Activated T-helper 17 cell treated with anti-CD3 and anti-CD28 coated beads, Interleukin-2, amount 50 U/mL, for 72 hours (primary cell): ENCODE results near the gene RIMBP2. TPM values are rescaled to one million over a fixed set of nuclear protein-coding genes. Genes with fewer than 3 reads are reported as not detected.

Experiments used
- ATAC-seq: fragments of 150-1000 bp; cut with Tn5 transposase; replicated peaks from 2 replicates; pipeline ENCODE4 v1.10.0; 2021; ENCODE audit warnings: mild to moderate bottlenecking, moderate library complexity
- H3K27ac Mint-ChIP-seq: one replicate; pipeline ENCODE4 v1.8.0; 2022; ENCODE audit warnings: mixed read lengths
- H3K27me3 Mint-ChIP-seq: one replicate; pipeline ENCODE4 v1.8.0; 2022; ENCODE audit warnings: mixed read lengths
- H3K36me3 Mint-ChIP-seq: one replicate; pipeline ENCODE4 v1.8.0; 2022; ENCODE audit warnings: low read depth, mild to moderate bottlenecking, mixed read lengths
- H3K4me1 Mint-ChIP-seq: one replicate; pipeline ENCODE4 v1.8.0; 2022; ENCODE audit warnings: mixed read lengths
- H3K4me3 Mint-ChIP-seq: one replicate; pipeline ENCODE4 v1.8.0; 2022; ENCODE audit warnings: mild to moderate bottlenecking, mixed read lengths
- H3K9me3 Mint-ChIP-seq: one replicate; pipeline ENCODE4 v1.8.0; 2022; ENCODE audit warnings: mixed read lengths
- total RNA-seq, 2 donors: library from RNA; stranded (reverse); gene quantifications; one replicate each; pipeline ENCODE4 v1.2.3, GENCODE V29; 2022

Gene RIMBP2
- total RNA-seq, 2 donors from 2014 or later, result 0.29 TPM; not detected in 1

GRCh38 chr12:130639476-130640424 lies 76.3 kb downstream of the RIMBP2 start:
- H3K27ac Mint-ChIP-seq, result no peak overlapping the region
- H3K4me3 Mint-ChIP-seq, result no peak overlapping the region
- no peak for ATAC-seq
- no peaks in the 10 kb centered on the region for H3K36me3 Mint-ChIP-seq
- H3K9me3 Mint-ChIP-seq, result no peaks in the 10 kb centered on the region
- peaks cover 17% of the 10 kb centered on the region for H3K27me3 Mint-ChIP-seq
- no peaks in the 10 kb centered on the region for H3K4me1 Mint-ChIP-seq

DNA sequence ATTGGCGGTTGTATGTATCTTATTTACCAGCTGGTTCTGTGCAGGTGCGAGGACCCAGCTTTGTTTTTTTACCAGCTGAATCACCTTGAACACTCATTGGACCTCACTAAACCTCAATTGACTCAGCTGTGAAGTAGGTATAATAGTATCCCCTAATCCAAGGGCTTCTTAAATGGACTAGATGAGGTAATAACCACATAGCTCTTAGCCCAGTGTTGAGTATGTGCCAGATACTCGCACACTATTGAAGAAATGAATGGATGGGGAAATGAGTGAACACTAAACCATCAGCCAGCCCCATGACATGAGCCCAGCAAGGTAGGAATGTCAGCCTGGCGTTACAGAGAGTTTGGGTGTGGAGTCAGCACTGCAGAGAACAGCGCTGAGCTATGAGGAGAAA lies 79.7 kb downstream of the RIMBP2 start:
- no peak for ATAC-seq
- Mint-ChIP-seq H3K36me3 (no peaks in the 10 kb centered on the region), H3K27ac (no peak overlapping the region), H3K9me3 (no peaks in the 10 kb centered on the region), H3K4me1 (no peaks in the 10 kb centered on the region), H3K4me3 (no peak overlapping the region), H3K27me3 (peaks cover 13% of the 10 kb centered on the region)

GRCh38 chr12:130634866-130635265 lies 81.2 kb downstream of the RIMBP2 start:
- Mint-ChIP-seq H3K27ac (no peak overlapping the region), H3K9me3 (no peaks in the 10 kb centered on the region), H3K4me3 (no peak overlapping the region), H3K27me3 (peaks cover 12% of the 10 kb centered on the region), H3K4me1 (no peaks in the 10 kb centered on the region), H3K36me3 (no peaks in the 10 kb centered on the region)
- no peak for ATAC-seq

- ATAC-seq, result no peak
- Mint-ChIP-seq H3K36me3 (no peaks in the 10 kb centered on the region), H3K27me3 (peaks cover 11% of the 10 kb centered on the region), H3K9me3 (no peaks in the 10 kb centered on the region), H3K4me3 (no peak overlapping the region), H3K4me1 (no peaks in the 10 kb centered on the region), H3K27ac (no peak overlapping the region)
These were observed 82.3 kb downstream of the RIMBP2 start for GRCh38 chr12:130633771-130634170.

- peaks cover 11% of the 10 kb centered on the region for H3K27me3 Mint-ChIP-seq
These were observed 83.5 kb downstream of the RIMBP2 start for GRCh38 chr12:130632642-130633041.

GRCh38 chr12:130628304-130628703 lies 87.8 kb downstream of the RIMBP2 start:
- H3K27ac Mint-ChIP-seq, result no peak overlapping the region
- no peaks in the 10 kb centered on the region for H3K36me3 Mint-ChIP-seq
- no peak overlapping the region for H3K4me3 Mint-ChIP-seq
- peaks cover 3% of the 10 kb centered on the region for H3K27me3 Mint-ChIP-seq
- ATAC-seq, result no peak
- H3K9me3 Mint-ChIP-seq, result no peaks in the 10 kb centered on the region
- no peaks in the 10 kb centered on the region for H3K4me1 Mint-ChIP-seq

More at GRCh38 chr12:130632642-130633041, 83.5 kb downstream of the RIMBP2 start:
- no peak for ATAC-seq
- Mint-ChIP-seq H3K4me1 (no peaks in the 10 kb centered on the region), H3K27ac (no peak overlapping the region), H3K4me3 (no peak overlapping the region), H3K36me3 (no peaks in the 10 kb centered on the region), H3K9me3 (no peaks in the 10 kb centered on the region)

- ATAC-seq, result no peak
- Mint-ChIP-seq H3K36me3 (no peaks in the 10 kb centered on the region), H3K4me1 (no peaks in the 10 kb centered on the region), H3K27ac (no peak overlapping the region), H3K27me3 (peaks cover 3% of the 10 kb centered on the region), H3K9me3 (no peaks in the 10 kb centered on the region), H3K4me3 (no peak overlapping the region)
These were observed 88.9 kb downstream of the RIMBP2 start for GRCh38 chr12:130627175-130627574.

- H3K27ac Mint-ChIP-seq, result no peak overlapping the region
- no peak overlapping the region for H3K4me3 Mint-ChIP-seq
- H3K27me3 Mint-ChIP-seq, result peaks cover 3% of the 10 kb centered on the region
- no peaks in the 10 kb centered on the region for H3K4me1 Mint-ChIP-seq
- H3K9me3 Mint-ChIP-seq, result no peaks in the 10 kb centered on the region
- H3K36me3 Mint-ChIP-seq, result no peaks in the 10 kb centered on the region
- no peak for ATAC-seq
These were observed 89.5 kb downstream of the RIMBP2 start for GRCh38 chr12:130626601-130627000.

DNA sequence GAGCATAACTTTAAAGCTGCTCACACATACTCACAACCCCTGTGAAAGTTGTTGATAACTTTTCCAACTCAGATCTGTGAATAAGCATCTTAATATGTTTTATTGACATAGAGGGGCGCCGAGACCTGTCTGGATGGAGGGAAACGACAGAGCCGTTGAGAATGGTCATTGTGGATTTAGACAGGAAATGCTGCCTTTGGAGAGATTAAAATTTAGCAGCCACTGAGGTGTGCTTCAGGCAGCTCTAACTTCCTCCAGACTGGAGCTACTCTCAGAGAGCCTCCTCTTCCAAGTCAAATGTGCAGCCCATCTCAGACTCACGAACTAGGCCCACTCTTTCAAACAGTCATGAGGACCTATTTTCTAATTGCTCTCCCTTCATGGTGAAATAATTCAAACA lies 90.9 kb downstream of the RIMBP2 start:
- Mint-ChIP-seq H3K4me1 (no peaks in the 10 kb centered on the region), H3K4me3 (no peak overlapping the region), H3K9me3 (no peaks in the 10 kb centered on the region), H3K27me3 (peaks cover 3% of the 10 kb centered on the region), H3K36me3 (no peaks in the 10 kb centered on the region), H3K27ac (no peak overlapping the region)
- ATAC-seq, result no peak

DNA sequence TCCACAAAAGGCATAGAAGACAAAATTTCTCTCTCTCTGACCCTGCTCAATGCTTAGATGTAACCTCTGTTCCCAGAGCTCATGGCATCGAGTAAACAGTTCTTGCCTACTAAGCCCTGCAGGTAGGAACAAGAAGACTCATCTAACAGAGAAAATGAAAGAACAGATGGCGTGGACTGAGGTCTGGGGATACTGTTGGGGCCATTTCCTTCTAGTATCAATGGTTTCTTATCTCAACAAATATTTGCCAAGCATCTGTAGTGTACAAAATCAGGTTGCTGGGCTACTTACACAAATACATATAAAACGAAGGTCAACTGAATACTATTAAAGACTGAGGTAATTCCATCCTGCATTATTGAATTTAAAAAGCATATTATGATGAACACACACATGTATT lies 93.3 kb downstream of the RIMBP2 start:
- Mint-ChIP-seq H3K27me3 (peaks cover 3% of the 10 kb centered on the region), H3K4me3 (no peak overlapping the region), H3K4me1 (no peaks in the 10 kb centered on the region), H3K36me3 (no peaks in the 10 kb centered on the region), H3K9me3 (no peaks in the 10 kb centered on the region), H3K27ac (no peak overlapping the region)
- ATAC-seq, result no peak

- Mint-ChIP-seq H3K9me3 (no peaks in the 10 kb centered on the region), H3K27ac (no peak overlapping the region), H3K4me1 (no peaks in the 10 kb centered on the region), H3K27me3 (peaks cover 3% of the 10 kb centered on the region), H3K4me3 (no peak overlapping the region), H3K36me3 (no peaks in the 10 kb centered on the region)
- no peak for ATAC-seq
These were observed 94.3 kb downstream of the RIMBP2 start for GRCh38 chr12:130621696-130622298.

DNA sequence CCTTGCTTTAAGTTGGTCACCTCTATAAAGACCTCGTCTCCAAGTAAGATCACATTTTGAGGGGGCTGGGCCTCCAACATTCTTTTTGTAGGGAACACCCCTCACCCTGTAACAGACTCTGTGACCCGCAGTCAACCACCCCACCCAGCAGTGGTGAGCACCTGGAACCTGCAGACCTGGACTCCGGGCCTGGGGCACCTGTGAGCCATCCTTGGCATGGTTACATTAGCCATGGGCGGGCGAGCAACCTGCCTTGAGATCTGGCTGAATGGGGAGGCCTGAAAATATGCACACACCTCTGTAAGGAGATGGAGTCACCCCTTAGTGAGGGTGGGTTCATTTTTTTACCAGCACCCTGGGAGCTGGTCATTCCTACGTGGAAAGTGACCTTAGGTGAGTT lies 95.3 kb downstream of the RIMBP2 start:
- H3K27me3 Mint-ChIP-seq, result peaks cover 6% of the 10 kb centered on the region
- H3K4me3 Mint-ChIP-seq, result no peak overlapping the region

DNA sequence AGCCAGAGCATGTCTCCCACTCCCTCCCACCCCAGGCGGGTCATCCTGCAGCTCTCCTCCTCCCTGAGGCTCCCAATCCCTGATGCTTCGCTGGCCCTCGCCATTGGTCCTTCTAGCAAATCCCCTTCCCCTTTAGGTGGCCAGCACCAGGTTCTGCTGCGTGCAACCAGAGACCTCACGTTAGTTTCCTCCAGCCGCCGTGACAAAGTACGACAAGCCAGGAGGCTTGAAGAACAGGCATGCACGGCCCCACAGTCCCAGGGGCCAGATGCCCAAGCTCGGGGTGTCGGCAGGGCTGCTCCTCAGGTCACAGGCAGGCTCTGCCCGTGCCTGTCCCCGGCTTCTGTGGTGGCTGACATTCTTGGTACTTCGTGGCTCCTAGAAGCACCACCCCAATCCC lies 95.8 kb downstream of the RIMBP2 start:
- H3K4me3 Mint-ChIP-seq, result no peak overlapping the region
- H3K9me3 Mint-ChIP-seq, result no peaks in the 10 kb centered on the region
- no peaks in the 10 kb centered on the region for H3K36me3 Mint-ChIP-seq
- peaks cover 6% of the 10 kb centered on the region for H3K27me3 Mint-ChIP-seq
- H3K4me1 Mint-ChIP-seq, result no peaks in the 10 kb centered on the region
- ATAC-seq, result no peak
- no peak overlapping the region for H3K27ac Mint-ChIP-seq

More for the DNA sequence above, 95.3 kb downstream of the RIMBP2 start:
- Mint-ChIP-seq H3K9me3 (no peaks in the 10 kb centered on the region), H3K4me1 (no peaks in the 10 kb centered on the region), H3K27ac (no peak overlapping the region), H3K36me3 (no peaks in the 10 kb centered on the region)
- ATAC-seq, result no peak

GRCh38 chr12:130619385-130620001 lies 96.6 kb downstream of the RIMBP2 start:
- no peak for ATAC-seq
- Mint-ChIP-seq H3K4me3 (no peak overlapping the region), H3K9me3 (no peaks in the 10 kb centered on the region), H3K27me3 (peaks cover 6% of the 10 kb centered on the region), H3K27ac (no peak overlapping the region), H3K36me3 (no peaks in the 10 kb centered on the region), H3K4me1 (no peaks in the 10 kb centered on the region)

DNA sequence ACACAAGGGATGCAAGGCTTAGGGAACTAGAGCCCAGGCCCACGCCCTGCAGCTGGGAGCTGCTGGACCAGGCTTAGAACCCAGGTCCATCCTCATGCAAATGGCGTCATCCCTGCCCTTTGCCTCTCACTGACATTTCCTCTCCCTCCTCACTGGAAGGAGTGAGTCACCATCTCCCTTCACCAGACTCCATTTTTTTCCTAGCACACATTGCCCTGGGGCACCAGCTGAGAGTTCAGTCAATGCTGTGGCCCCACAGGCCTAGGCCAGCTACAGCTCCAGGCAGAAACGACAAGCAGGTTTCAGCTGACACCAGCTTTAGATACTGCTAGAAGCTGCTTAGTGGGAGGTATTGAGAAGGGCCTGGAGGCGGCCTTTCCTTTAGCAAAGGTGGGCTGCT lies 98.9 kb downstream of the RIMBP2 start:
- H3K36me3 Mint-ChIP-seq, result no peaks in the 10 kb centered on the region
- no peaks in the 10 kb centered on the region for H3K9me3 Mint-ChIP-seq
- H3K27ac Mint-ChIP-seq, result no peak overlapping the region
- H3K27me3 Mint-ChIP-seq, result peaks cover 3% of the 10 kb centered on the region
- no peaks in the 10 kb centered on the region for H3K4me1 Mint-ChIP-seq
- no peak overlapping the region for H3K4me3 Mint-ChIP-seq
- ATAC-seq, result no peak
